ENCODE results near the gene WNT11.

- TF ChIP-seq, protein P1, sequence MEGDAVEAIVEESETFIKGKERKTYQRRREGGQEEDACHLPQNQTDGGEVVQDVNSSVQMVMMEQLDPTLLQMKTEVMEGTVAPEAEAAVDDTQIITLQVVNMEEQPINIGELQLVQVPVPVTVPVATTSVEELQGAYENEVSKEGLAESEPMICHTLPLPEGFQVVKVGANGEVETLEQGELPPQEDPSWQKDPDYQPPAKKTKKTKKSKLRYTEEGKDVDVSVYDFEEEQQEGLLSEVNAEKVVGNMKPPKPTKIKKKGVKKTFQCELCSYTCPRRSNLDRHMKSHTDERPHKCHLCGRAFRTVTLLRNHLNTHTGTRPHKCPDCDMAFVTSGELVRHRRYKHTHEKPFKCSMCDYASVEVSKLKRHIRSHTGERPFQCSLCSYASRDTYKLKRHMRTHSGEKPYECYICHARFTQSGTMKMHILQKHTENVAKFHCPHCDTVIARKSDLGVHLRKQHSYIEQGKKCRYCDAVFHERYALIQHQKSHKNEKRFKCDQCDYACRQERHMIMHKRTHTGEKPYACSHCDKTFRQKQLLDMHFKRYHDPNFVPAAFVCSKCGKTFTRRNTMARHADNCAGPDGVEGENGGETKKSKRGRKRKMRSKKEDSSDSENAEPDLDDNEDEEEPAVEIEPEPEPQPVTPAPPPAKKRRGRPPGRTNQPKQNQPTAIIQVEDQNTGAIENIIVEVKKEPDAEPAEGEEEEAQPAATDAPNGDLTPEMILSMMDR (IDR thresholded peaks at IDR 0.05): no peak
- no peak for TF ChIP-seq POLR2A (IDR thresholded peaks at IDR 0.05)
Measured at GRCh38 chr11:76173663-76174062, 32.6 kb downstream of the WNT11 start.
